HEK293 (cell line): ENCODE data around the gene RFK.
A peak's percentile ranks its signal among the peaks of the same experiment; 100 is the strongest.
"Not testable (repeated sequence)": the region's sequence is repeated elsewhere in the genome, so short reads cannot be mapped to it uniquely, and the experiment has no call there.

Experiments
- CTCF ChIA-PET: fragments of 350-600 bp; formaldehyde crosslinking; extraction: SDS; loops from one replicate; lab custom pipeline; 2021; ENCODE audit warnings: antibody characterized with exemption; lab: Yijun Ruan, JAX
- POLR2A ChIA-PET: fragments of 300-600 bp; formaldehyde crosslinking; extraction: SDS; loops from one replicate; lab custom pipeline; 2020; ENCODE audit warnings: antibody characterized with exemption, inconsistent platforms; lab: Yijun Ruan, JAX
- H3K27ac ChIP-seq: fragments of 200-500 bp; sonication (Bioruptor generic); 2 replicates; pipeline ENCODE4 v1.5.1; 2014; ENCODE audit warnings: low read depth, low read length, control low read depth, inconsistent platforms; ENCODE audit errors: extremely low read depth
- H3K36me3 ChIP-seq, 2 experiments: fragments of 200-500 bp in 1 of 2; sonication (Bioruptor generic) in 1 of 2; 1 replicate in 1 of 2; 2 replicates in 1 of 2; pipeline ENCODE4 v1.5.1; 2014 to 2017; ENCODE audit warnings: inconsistent platforms in 2 of 2, low read length in 2 of 2; ENCODE audit not compliant: control insufficient read depth in 2 of 2, insufficient read depth in 1 of 2
- H3K4me1 ChIP-seq: fragments of 200-500 bp; sonication (Bioruptor generic); 2 replicates; pipeline ENCODE4 v1.5.1; 2014; ENCODE audit warnings: mild to moderate bottlenecking, low read length, inconsistent platforms; ENCODE audit not compliant: control insufficient read depth, insufficient read depth
- H3K4me3 ChIP-seq: 2 replicates; pipeline ENCODE4 v1.5.1; 2011; ENCODE audit warnings: low read depth, mild to moderate bottlenecking, control low read depth, low read length, moderate library complexity
- H3K9me3 ChIP-seq: fragments of 200-500 bp; sonication (Bioruptor generic); 2 replicates; pipeline ENCODE4 v1.5.1; 2014; ENCODE audit warnings: low read depth, low read length, inconsistent platforms; ENCODE audit not compliant: control insufficient read depth, insufficient read depth
- HOXC10 ChIP-seq: sonication (generic); formaldehyde crosslinking; IDR thresholded peaks from 2 replicates; pipeline ENCODE4 v1.8.1; 2023; ENCODE audit warnings: mild to moderate bottlenecking, missing genetic modification reagents
- PRDM6 ChIP-seq: fragments of 450-650 bp; formaldehyde crosslinking; IDR thresholded peaks from 2 replicates; pipeline ENCODE4 v1.5.1; 2017; ENCODE audit warnings: missing biosample characterization, missing genetic modification characterization
- SP7 ChIP-seq: fragments of 450-650 bp; formaldehyde crosslinking; IDR thresholded peaks from 2 replicates; pipeline ENCODE4 v1.5.1; 2016; ENCODE audit warnings: missing biosample characterization, missing genetic modification characterization
- ZNF19 ChIP-seq: fragments of 450-650 bp; formaldehyde crosslinking; IDR thresholded peaks from 2 replicates; pipeline ENCODE4; 2016; ENCODE audit warnings: missing biosample characterization, missing genetic modification characterization, low read depth
- ZNF239 ChIP-seq: fragments of 450-650 bp; formaldehyde crosslinking; IDR thresholded peaks from 2 replicates; pipeline ENCODE4 v1.5.1; 2016; ENCODE audit warnings: missing biosample characterization, missing genetic modification characterization
- ZNF366 ChIP-seq: fragments of 450-650 bp; formaldehyde crosslinking; conservative IDR thresholded peaks from 2 replicates; pipeline ENCODE4 v1.5.1; 2016; ENCODE audit warnings: missing biosample characterization, missing genetic modification characterization
- ZNF776 ChIP-seq: fragments of 450-650 bp; formaldehyde crosslinking; IDR thresholded peaks from 2 replicates; pipeline ENCODE4 v1.5.0; 2017; ENCODE audit warnings: missing biosample characterization, missing genetic modification characterization, borderline replicate concordance
- ZSCAN4 ChIP-seq: fragments of 450-650 bp; formaldehyde crosslinking; IDR thresholded peaks from 2 replicates; pipeline ENCODE4 v1.5.1; 2017; ENCODE audit warnings: missing biosample characterization, missing genetic modification characterization

RFK gene

GRCh38 chr9:76443887-76444286 lies 49.7 kb upstream of the RFK start:
- TF ChIP-seq ZNF366 (tag by site-specific recombination) (peak; percentile 51; the same call in 1 of the 2 replicates), ZNF239 (tag by site-specific recombination) (no peak)
- no peaks in the 10 kb centered on the region for H3K36me3 ChIP-seq
- ChIA-PET CTCF (interaction anchor here (0.6 to 2.0 kb wide), 4 partner anchors 23 to 260 kb away, joined by 3 to 4 read pairs (median 4); no protein-coding TSS in a partner anchor), POLR2A (no interaction called here)
- no peaks in the 10 kb centered on the region for H3K4me1 ChIP-seq
- no peak overlapping the region for H3K4me3 ChIP-seq
- H3K9me3 ChIP-seq, result no peaks in the 10 kb centered on the region
- no peak overlapping the region for H3K27ac ChIP-seq

- Histone ChIP-seq H3K4me3 (no peak overlapping the region), H3K4me1 (no peaks in the 10 kb centered on the region), H3K9me3 (no peaks in the 10 kb centered on the region), H3K27ac (no peak overlapping the region), H3K36me3 (no peaks in the 10 kb centered on the region)
- TF ChIP-seq ZNF19 (tag by site-specific recombination) (no peak), SP7 (tag by site-specific recombination) (peak; percentile 79), ZSCAN4 (tag by site-specific recombination) (no peak), ZNF776 (tag by site-specific recombination) (no peak), PRDM6 (tag by site-specific recombination) (0 out of 2 replicates have a peak, but pooled peaks have one; percentile 12)
- POLR2A ChIA-PET, result interaction anchor here (0.6 to 1.0 kb wide), 3 partner anchors 17 to 140 kb away, joined by 3 to 7 read pairs (median 3); partner anchors contain the start of genes GCNT1 and RFK
- CTCF ChIA-PET, result interaction anchor here (0.6 to 1.8 kb wide), 5 partner anchors 14 to 217 kb away, joined by 3 to 10 read pairs (median 3); no protein-coding TSS in a partner anchor
Measured at GRCh38 chr9:76441551-76442322, 47.5 kb upstream of the RFK start.

GRCh38 chr9:76438841-76439588 lies 44.8 kb upstream of the RFK start:
- no peak overlapping the region for H3K27ac ChIP-seq
- TF ChIP-seq HOXC10 (CRISPR knock-in tag), result no peak
- no peak overlapping the region for H3K4me3 ChIP-seq
- POLR2A ChIA-PET, result no interaction called here
- H3K9me3 ChIP-seq, result no peaks in the 10 kb centered on the region
- H3K36me3 ChIP-seq, result no peaks in the 10 kb centered on the region
- no peaks in the 10 kb centered on the region for H3K4me1 ChIP-seq
- CTCF ChIA-PET, result interaction anchor here (0.6 kb wide), 2 partner anchors 12 to 70 kb away, joined by 3 to 4 read pairs; no protein-coding TSS in a partner anchor

GRCh38 chr9:76437017-76437699 lies 42.9 kb upstream of the RFK start:
- H3K9me3 ChIP-seq, H3K4me3 ChIP-seq, H3K36me3 ChIP-seq, POLR2A ChIA-PET, H3K4me1 ChIP-seq, H3K27ac ChIP-seq: not testable (repeated sequence)
- CTCF ChIA-PET, result interaction anchor here (0.6 to 0.9 kb wide), 2 partner anchors 37 to 222 kb away, joined by 3 to 4 read pairs; no protein-coding TSS in a partner anchor

GRCh38 chr9:76434897-76435296 lies 40.7 kb upstream of the RFK start:
- H3K4me3 ChIP-seq, H3K27ac ChIP-seq, POLR2A ChIA-PET, H3K9me3 ChIP-seq, H3K4me1 ChIP-seq, H3K36me3 ChIP-seq: not testable (repeated sequence)
- CTCF ChIA-PET, result interaction anchor here (1.2 to 4.1 kb wide), 2 partner anchors 15 to 269 kb away, joined by 3 to 16 read pairs; no protein-coding TSS in a partner anchor
